Upper lobe of left lung (tissue), 6 donors: Measurements from ENCODE around the gene SLC7A14. TPM values are rescaled to one million over a fixed set of nuclear protein-coding genes. Genes with fewer than 3 reads are reported as not detected.

ENCODE experiments used
- ATAC-seq, 2 donors: fragments of 200-7000 bp; cut with Tn5 transposase; one replicate each; pipeline ENCODE4 v1.9.1; 2022; ENCODE audit warnings: mild to moderate bottlenecking in 2 of 2, moderate library complexity in 2 of 2; ENCODE audit not compliant: low FRiP score in 2 of 2
- DNase-seq, 2 donors: peaks; one replicate each; pipeline ENCODE4 v3.0.0-alpha.2; 2019 to 2020
- H3K27ac ChIP-seq, 4 donors: fragments of 200-600 bp; sonication (generic); one replicate each; pipeline ENCODE4 v1.5.1; 2016 to 2019
- H3K27me3 ChIP-seq, 4 donors: fragments of 200-600 bp; sonication (generic); one replicate each; pipeline ENCODE4 v1.5.1; 2017 to 2019
- H3K36me3 ChIP-seq, 4 donors: fragments of 200-600 bp; sonication (generic); one replicate each; pipeline ENCODE4 v1.5.1; 2016 to 2019
- H3K4me1 ChIP-seq, 4 donors: fragments of 200-600 bp; sonication (generic); one replicate each; pipeline ENCODE4 v1.5.1; 2018 to 2019
- H3K4me3 ChIP-seq, 4 donors: fragments of 200-600 bp; sonication (generic); one replicate each; pipeline ENCODE4 v1.5.1; 2017 to 2019; ENCODE audit warnings: mild to moderate bottlenecking in 2 of 4, moderate library complexity in 1 of 4
- H3K9me3 ChIP-seq, 4 donors: fragments of 200-600 bp; sonication (generic); one replicate each; pipeline ENCODE4 v1.5.1; 2018 to 2019
- CTCF ChIP-seq, 6 experiments: fragments of 450-650 bp in 4 of 6; fragments of 200-600 bp in 2 of 6; sonication (generic) in 2 of 6; IDR thresholded peaks; one replicate each; pipeline ENCODE4 v1.5.1; 2016 to 2019; ENCODE audit warnings: antibody characterized with exemption in 6 of 6
- EP300 ChIP-seq, 4 donors: sonication (generic); formaldehyde crosslinking; IDR thresholded peaks; one replicate each; pipeline ENCODE4 v1.5.1; 2017; ENCODE audit warnings: antibody characterized with exemption in 4 of 4, control low read depth in 2 of 4
- POLR2A ChIP-seq, 4 donors: fragments of 450-650 bp; IDR thresholded peaks; one replicate each; pipeline ENCODE4 v1.5.1; 2016 to 2017; ENCODE audit warnings: antibody characterized with exemption in 4 of 4, mild to moderate bottlenecking in 2 of 4
- POLR2AphosphoS5 ChIP-seq, 2 donors: sonication (generic); formaldehyde crosslinking; IDR thresholded peaks; one replicate each; pipeline ENCODE4 v1.5.1; 2017; ENCODE audit warnings: antibody characterized with exemption in 2 of 2
- WGBS, 2 donors: methylation state at CpG; one replicate each; pipeline ENCODE4 v1.1.5; 2017 to 2018; 5-methylcytosine and 5-hydroxymethylcytosine counted together
- total RNA-seq, 6 donors: library from RNA; depleted of rRNA in 4 of 6; stranded (reverse); fragments of >200 nt in 4 of 6; gene quantifications; one replicate each; pipeline versions ENCODE4 v1.1.0 to v1.2.1, GENCODE V29; 2016 to 2021
- donor health status: DM: no; HTN: no; CAD: no; lungs with moderate emphysema.
- donor health status: DM: no; HTN: yes; CAD: no; lungs with severe emphysema.

SLC7A14 gene
- total RNA-seq, 6 donors from 2014 or later, result 0.03 TPM; not detected in 5

- no peak for DNase-seq
- TF ChIP-seq POLR2A (IDR thresholded peaks at IDR 0.05) (no peak), POLR2AphosphoS5 (IDR thresholded peaks at IDR 0.05) (no peak), EP300 (IDR thresholded peaks at IDR 0.05) (no peak), CTCF (IDR thresholded peaks at IDR 0.05) (no peak)
- Histone ChIP-seq H3K4me1 (no peaks in the 10 kb centered on the region), H3K9me3 (no peaks in the 10 kb centered on the region), H3K27me3 (no peaks in the 10 kb centered on the region), H3K36me3 (no peaks in the 10 kb centered on the region), H3K4me3 (no peak overlapping the region), H3K27ac (no peak overlapping the region)
- no peak for ATAC-seq
These were observed 142.4 kb downstream of the SLC7A14 start for GRCh38 chr3:170443457-170443856.

GRCh38 chr3:170442947-170443346 is 142.9 kb downstream of the SLC7A14 start:
- Histone ChIP-seq H3K27me3 (no peaks in the 10 kb centered on the region), H3K27ac (no peak overlapping the region), H3K9me3 (no peaks in the 10 kb centered on the region), H3K4me3 (no peak overlapping the region), H3K36me3 (no peaks in the 10 kb centered on the region), H3K4me1 (no peaks in the 10 kb centered on the region)
- DNase-seq (no peak), ATAC-seq (no peak)
- no peak for TF ChIP-seq POLR2AphosphoS5 (IDR thresholded peaks at IDR 0.05)
- TF ChIP-seq EP300 (IDR thresholded peaks at IDR 0.05), result no peak
- TF ChIP-seq CTCF (IDR thresholded peaks at IDR 0.05), result no peak
- no peak for TF ChIP-seq POLR2A (IDR thresholded peaks at IDR 0.05)

GRCh38 chr3:170441412-170441811 is 144.5 kb downstream of the SLC7A14 start:
- TF ChIP-seq POLR2AphosphoS5 (IDR thresholded peaks at IDR 0.05), result no peak
- no peak for TF ChIP-seq CTCF (IDR thresholded peaks at IDR 0.05)
- TF ChIP-seq POLR2A (IDR thresholded peaks at IDR 0.05), result no peak
- no peak for TF ChIP-seq EP300 (IDR thresholded peaks at IDR 0.05)
- H3K36me3 ChIP-seq, result no peaks in the 10 kb centered on the region
- H3K9me3 ChIP-seq, result no peaks in the 10 kb centered on the region
- DNase-seq, result no peak
- no peak for ATAC-seq
- WGBS, 2 donors, result 91 to 93% methylated on average over 4 of the region's 4 CpGs
- no peak overlapping the region for H3K4me3 ChIP-seq
- no peaks in the 10 kb centered on the region for H3K27me3 ChIP-seq
- no peak overlapping the region for H3K27ac ChIP-seq
- H3K4me1 ChIP-seq, result no peaks in the 10 kb centered on the region

DNA sequence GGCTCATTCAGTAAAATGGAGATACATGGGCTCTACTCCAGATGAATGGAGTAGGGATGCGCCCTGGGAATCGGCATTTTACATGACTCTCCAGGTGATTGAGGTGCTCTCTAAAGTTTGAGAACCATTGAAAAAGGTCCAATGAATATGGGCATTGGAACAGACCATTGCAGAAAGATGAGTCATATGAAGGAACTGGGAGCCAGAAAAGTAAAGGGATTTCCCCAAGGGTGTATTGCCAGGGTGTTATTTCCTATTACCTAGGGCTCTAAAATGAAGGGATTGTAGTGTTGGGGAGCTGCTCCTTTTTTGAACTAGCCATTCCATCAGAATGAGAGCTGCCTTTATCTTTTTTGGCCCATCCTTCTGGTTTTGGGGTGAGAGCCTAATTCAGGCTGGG is 145.5 kb downstream of the SLC7A14 start:
- H3K4me1 ChIP-seq, result no peaks in the 10 kb centered on the region
- no peak for DNase-seq
- H3K4me3 ChIP-seq, result no peak overlapping the region
- no peak for TF ChIP-seq CTCF (IDR thresholded peaks at IDR 0.05)
- no peak for TF ChIP-seq POLR2A (IDR thresholded peaks at IDR 0.05)
- TF ChIP-seq POLR2AphosphoS5 (IDR thresholded peaks at IDR 0.05), result no peak
- TF ChIP-seq EP300 (IDR thresholded peaks at IDR 0.05), result no peak
- H3K36me3 ChIP-seq, result no peaks in the 10 kb centered on the region
- no peaks in the 10 kb centered on the region for H3K27me3 ChIP-seq
- H3K27ac ChIP-seq, result no peak overlapping the region
- no peaks in the 10 kb centered on the region for H3K9me3 ChIP-seq
- no peak for ATAC-seq
- 68 to 92% methylated on average over 2 of the region's 2 CpGs for WGBS, 2 donors

GRCh38 chr3:170438836-170439235 is 147.0 kb downstream of the SLC7A14 start:
- H3K4me3 ChIP-seq, result no peak overlapping the region
- no peak for DNase-seq
- H3K27ac ChIP-seq, result no peak overlapping the region
- 91 to 94% methylated on average over 1 of the region's 1 CpG for WGBS, 2 donors
- ATAC-seq, result no peak
- TF ChIP-seq EP300 (IDR thresholded peaks at IDR 0.05) (no peak), POLR2AphosphoS5 (IDR thresholded peaks at IDR 0.05) (no peak)
- no peaks in the 10 kb centered on the region for H3K36me3 ChIP-seq
- no peaks in the 10 kb centered on the region for H3K27me3 ChIP-seq
- H3K4me1 ChIP-seq, result no peaks in the 10 kb centered on the region
- H3K9me3 ChIP-seq, result no peaks in the 10 kb centered on the region
